ENCODE data around the gene SFTPA1. TPM values are rescaled to one million over a fixed set of nuclear protein-coding genes. Genes with fewer than 3 reads are reported as not detected.

SFTPA1 gene
- not detected in 2 replicates for polyA plus RNA-seq (2012; rRNA removed)
- not detected in 2 replicates for polyA plus RNA-seq (2012; cell fraction: cytosol; rRNA removed)
- not detected in 2 replicates for polyA plus RNA-seq (2012; cell fraction: nucleus; rRNA removed)

GRCh38 chr10:79610601-79611191 lies at the start of gene SFTPA1:
SFTPA1 (plus strand) TSS chr10:79610939; CDS start chr10:79611826, 887 bp downstream.
- Histone ChIP-seq H3K9me2 (no peaks in the 10 kb centered on the region), H3K9ac (no peak within 1 kb of the TSS), H3K36me3 (replicated peaks in 1 of 2; ENCODE audit: control insufficient read depth in 1 of 2, insufficient read depth in 2 of 2, low read length in 1 of 2) (no peaks in the 10 kb centered on the region), H4K20me1 (ENCODE audit: insufficient read depth) (no peaks in the 10 kb centered on the region), H3K27ac (ENCODE audit: low read depth in 2 of 2, low read length in 1 of 2) (no peak within 1 kb of the TSS), H2AFZ (ENCODE audit: low read depth) (no peak within 1 kb of the TSS), H3K4me3 (ENCODE audit: low read depth in 2 of 2, low read length in 1 of 2) (no peak within 1 kb of the TSS), H3K27me3 (ENCODE audit: insufficient read depth) (no peaks in the 10 kb centered on the region; the same call in 1 of the 2 replicates), H3K4me2 (no peak within 1 kb of the TSS), H3K79me2 (ENCODE audit: insufficient read depth) (no peaks in the 10 kb centered on the region), H3K4me1 (ENCODE audit: control insufficient read depth in 1 of 2, insufficient read depth in 2 of 2, low read depth in 1 of 2, low read length in 1 of 2) (no peaks in the 10 kb centered on the region), H3K9me3 (no peaks in the 10 kb centered on the region), H3F3A (replicated peaks; ENCODE audit: insufficient read depth) (no peaks in the 10 kb centered on the region)
- POLR2A ChIA-PET, result no interaction called here
- WGBS (ENCODE audit: low lambda C conversion rate), result 21% methylated on average over 2 of the region's 4 CpGs
- TF ChIP-seq ELF1 (IDR thresholded peaks at IDR 0.05) (no peak), TCF12 (IDR thresholded peaks at IDR 0.05) (no peak), MXI1 (IDR thresholded peaks at IDR 0.05; ENCODE audit: low read depth, low read length) (no peak), EZH2phosphoT487 (IDR thresholded peaks at IDR 0.05; ENCODE audit: borderline replicate concordance, low read depth) (no peak), USF2 (IDR thresholded peaks at IDR 0.05; ENCODE audit: borderline replicate concordance, low read depth, low read length) (no peak), RAD21 (IDR thresholded peaks at IDR 0.05; ENCODE audit: low read length) (no peak), CTCF (IDR thresholded peaks at IDR 0.05) (no peak), EP300 (IDR thresholded peaks at IDR 0.05; ENCODE audit: borderline replicate concordance in 1 of 2, low read depth in 1 of 2, low read length in 1 of 2) (no peak), MEF2A (IDR thresholded peaks at IDR 0.05; ENCODE audit: borderline replicate concordance, low read depth) (no peak), GATA2 (CRISPR knock-in tag; IDR thresholded peaks at IDR 0.05) (no peak), TAF1 (IDR thresholded peaks at IDR 0.05; ENCODE audit: borderline replicate concordance, low read depth, low read length) (no peak), RCOR1 (IDR thresholded peaks at IDR 0.05; ENCODE audit: low read length) (no peak), FOSL2 (IDR thresholded peaks at IDR 0.05; ENCODE audit: borderline replicate concordance, low read depth) (no peak), ZBTB33 (IDR thresholded peaks at IDR 0.05; ENCODE audit: borderline replicate concordance, low read depth) (no peak), YY1 (IDR thresholded peaks at IDR 0.05; ENCODE audit: low read depth) (no peak)
- CTCF ChIA-PET, result no interaction called here
- no peak for DNase-seq

Measured in SK-N-SH (cell line).